Cardiac muscle cell (in vitro differentiated cells and primary cell): Measurements from ENCODE around the gene SELENOP. TPM values are rescaled to one million over a fixed set of nuclear protein-coding genes. Genes with fewer than 3 reads are reported as not detected.
"Not testable (repeated sequence)": the region's sequence is repeated elsewhere in the genome, so short reads cannot be mapped to it uniquely, and the experiment has no call there.

Experiments
- DNase-seq, 2 donors: peaks; one replicate each; pipeline versions ENCODE4 v3.0.0 to v3.0.0-alpha.2; 2010 to 2017; ENCODE audit warnings: low read depth in 1 of 2, low spot score in 1 of 2
- H3K27ac ChIP-seq: fragments of 200-600 bp; sonication (generic); 2 replicates; pipeline ENCODE4 v1.5.1; 2016
- H3K27me3 ChIP-seq: fragments of 200-600 bp; sonication (generic); 2 replicates; pipeline ENCODE4 v1.6.0; 2016; ENCODE audit warnings: control low read depth
- H3K36me3 ChIP-seq: fragments of 200-600 bp; sonication (generic); 2 replicates; pipeline ENCODE4 v1.5.1; 2016; ENCODE audit warnings: control low read depth
- H3K4me1 ChIP-seq: fragments of 200-600 bp; sonication (generic); 2 replicates; pipeline ENCODE4 v1.8.1; 2017; ENCODE audit warnings: low read depth, mild to moderate bottlenecking, mixed run types
- H3K4me3 ChIP-seq: fragments of 200-600 bp; sonication (generic); 2 replicates; pipeline ENCODE4 v1.5.1; 2016; ENCODE audit warnings: mild to moderate bottlenecking
- H3K9me3 ChIP-seq: fragments of 200-600 bp; sonication (generic); 2 replicates; pipeline ENCODE4 v1.5.1; 2017; ENCODE audit warnings: low read depth, mild to moderate bottlenecking, control low read depth
- CTCF ChIP-seq: IDR thresholded peaks from 2 replicates; pipeline ENCODE4 v1.5.1; 2012; ENCODE audit warnings: low read depth, mild to moderate bottlenecking, low read length
- polyA plus RNA-seq: library from polyadenylated mRNA; unstranded; fragments of >200 nt; fragmentation: Nextera tagmentation; extraction: Ambion mirVana; gene quantifications from 2 replicates; pipeline ENCODE4 v1.2.1, GENCODE V29; 2016
- total RNA-seq: library from RNA; depleted of rRNA; stranded (reverse); fragments of >200 nt; gene quantifications from 2 replicates; pipeline ENCODE4 v1.2.3, GENCODE V29; 2016

The SELENOP gene
- total and polyA plus RNA-seq, 2 experiments from 2014 or later: 71.0 to 72.7 TPM

- no peaks in the 10 kb centered on the region for H3K27me3 ChIP-seq
- no peak for TF ChIP-seq CTCF
- DNase-seq: no peak
- no peaks in the 10 kb centered on the region for H3K4me1 ChIP-seq
- no peak overlapping the region for H3K27ac ChIP-seq
- no peak overlapping the region for H3K4me3 ChIP-seq
- no peaks in the 10 kb centered on the region for H3K36me3 ChIP-seq
- H3K9me3 ChIP-seq: no peaks in the 10 kb centered on the region
These were observed 13.9 kb upstream of the SELENOP start for GRCh38 chr5:42825422-42826148.

GRCh38 chr5:42824347-42824976 is 12.8 kb upstream of the SELENOP start:
- Histone ChIP-seq H3K27ac (no peak overlapping the region), H3K9me3 (no peaks in the 10 kb centered on the region), H3K27me3 (no peaks in the 10 kb centered on the region), H3K4me3 (no peak overlapping the region), H3K36me3 (no peaks in the 10 kb centered on the region), H3K4me1 (no peaks in the 10 kb centered on the region)
- TF ChIP-seq CTCF: no peak
- DNase-seq: no peak

GRCh38 chr5:42822548-42822947 is 10.9 kb upstream of the SELENOP start:
- no peaks in the 10 kb centered on the region for H3K27me3 ChIP-seq
- H3K9me3 ChIP-seq: no peaks in the 10 kb centered on the region
- no peak overlapping the region for H3K27ac ChIP-seq
- no peak overlapping the region for H3K4me3 ChIP-seq
- DNase-seq: no peak
- TF ChIP-seq CTCF: no peak
- H3K36me3 ChIP-seq: no peaks in the 10 kb centered on the region
- H3K4me1 ChIP-seq: no peaks in the 10 kb centered on the region

- Histone ChIP-seq H3K9me3 (no peaks in the 10 kb centered on the region), H3K27ac (no peak overlapping the region), H3K4me3 (no peak overlapping the region), H3K4me1 (no peaks in the 10 kb centered on the region), H3K36me3 (no peaks in the 10 kb centered on the region), H3K27me3 (no peaks in the 10 kb centered on the region)
- TF ChIP-seq CTCF: no peak
- no peak for DNase-seq
These were observed 8.1 kb upstream of the SELENOP start for GRCh38 chr5:42819745-42820144.

- H3K4me3 ChIP-seq, H3K36me3 ChIP-seq, DNase-seq, H3K27me3 ChIP-seq, H3K9me3 ChIP-seq, H3K27ac ChIP-seq: not testable (repeated sequence)
- peaks cover 10% of the 10 kb centered on the region for H3K4me1 ChIP-seq
These were observed 4.9 kb upstream of the SELENOP start for GRCh38 chr5:42816546-42816945.

GRCh38 chr5:42813533-42813932 is 1.8 kb upstream of the SELENOP start:
- no peak overlapping the region for H3K27ac ChIP-seq
- no peak for TF ChIP-seq CTCF
- peak in 1 of 2 donors; percentile 27 for DNase-seq
- no peaks in the 10 kb centered on the region for H3K9me3 ChIP-seq
- H3K4me1 ChIP-seq: peaks cover 32% of the 10 kb centered on the region
- no peaks in the 10 kb centered on the region for H3K36me3 ChIP-seq
- H3K27me3 ChIP-seq: no peaks in the 10 kb centered on the region
- H3K4me3 ChIP-seq: no peak overlapping the region
